Epidermal melanocyte (primary cell): Measurements from ENCODE around the gene SBNO1.
"Not testable (repeated sequence)": the region's sequence is repeated elsewhere in the genome, so short reads cannot be mapped to it uniquely, and the experiment has no call there.

Experiments used
- DNase-seq: peaks from one replicate; pipeline ENCODE4 v3.0.0; 2011; ENCODE audit warnings: low spot score; ENCODE audit not compliant: insufficient read length

The SBNO1 gene

DNA sequence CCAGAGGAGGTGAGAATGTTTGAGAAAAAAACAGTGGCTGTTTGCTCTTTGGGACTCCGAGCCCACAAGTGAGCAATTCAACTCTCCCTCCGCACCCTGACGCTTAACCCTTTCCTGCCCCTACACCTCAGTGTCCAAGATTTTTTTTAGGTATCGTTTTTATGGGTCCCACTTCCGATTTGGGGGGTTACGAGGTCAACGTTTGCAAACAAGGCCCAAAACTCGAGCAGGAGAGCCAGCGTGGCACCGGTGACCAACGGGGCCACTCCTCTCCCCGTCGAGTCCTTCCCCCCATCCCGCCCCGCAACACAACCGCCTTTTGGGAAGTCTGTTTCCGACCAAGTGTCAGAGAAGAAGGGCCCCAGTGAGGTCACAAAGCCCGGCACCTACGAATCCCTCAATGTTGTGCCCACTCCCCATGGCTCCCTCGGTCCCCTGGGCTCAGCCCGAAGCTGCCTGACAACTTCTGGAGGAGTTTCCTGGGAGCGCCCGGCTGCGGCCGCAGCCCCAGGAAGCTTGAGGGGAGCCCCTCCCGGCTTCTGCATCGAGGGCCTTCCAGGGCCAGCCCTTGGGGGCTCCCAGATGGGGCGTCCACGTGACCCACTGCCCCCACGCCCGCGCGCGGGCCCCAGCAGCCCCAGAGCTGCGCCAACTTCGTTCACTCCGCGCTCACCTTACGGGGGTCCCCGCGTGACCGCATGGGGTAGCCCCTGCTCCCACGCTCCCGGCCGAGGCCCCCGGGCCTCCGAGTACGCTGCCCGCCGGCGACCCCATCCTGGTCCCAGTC, 94.2 kb downstream of the SBNO1 start:
- no peak for DNase-seq

DNA sequence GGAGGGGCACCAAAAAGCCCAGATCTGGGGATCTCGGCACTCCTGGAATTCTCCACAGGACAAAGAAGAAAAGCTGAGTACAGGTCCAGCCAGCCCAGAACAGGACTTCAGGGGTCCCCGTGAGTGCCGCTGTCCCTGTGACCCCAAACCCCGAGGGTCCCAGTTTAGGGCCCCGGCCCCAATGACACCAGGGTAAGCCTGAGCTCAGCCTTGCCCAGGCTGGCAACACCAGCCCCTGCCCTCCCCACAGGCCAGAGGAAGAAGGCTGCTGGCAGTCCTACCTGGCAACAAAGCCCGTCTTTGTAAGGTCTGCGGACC, 94.8 kb downstream of the SBNO1 start:
- DNase-seq: no peak

DNA sequence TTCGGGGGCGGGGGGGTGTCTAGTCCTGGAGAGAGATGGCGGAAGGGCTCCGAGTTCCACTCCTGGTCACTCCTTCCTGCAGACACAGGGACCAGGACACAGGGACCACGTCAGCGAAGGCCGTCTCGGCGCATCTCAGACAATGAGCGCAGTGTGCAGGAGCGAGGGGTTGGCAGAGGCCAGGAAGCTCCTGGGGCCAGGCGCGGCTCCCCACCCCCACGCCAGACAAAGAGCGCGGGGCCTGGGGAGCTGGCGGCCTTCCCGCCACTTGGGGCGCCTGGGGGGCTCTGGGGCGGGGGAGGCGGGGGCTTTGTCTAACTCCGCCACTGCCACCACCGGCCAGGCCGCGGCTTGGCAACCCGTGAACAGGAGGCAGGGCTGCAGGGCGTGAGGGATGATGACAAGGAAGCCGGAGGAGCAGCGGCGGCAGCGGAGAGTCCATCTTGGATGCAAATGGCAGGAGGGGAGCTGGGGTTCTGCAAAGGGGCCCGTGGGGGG, 95.2 kb downstream of the SBNO1 start:
- DNase-seq: peak; percentile 71

DNA sequence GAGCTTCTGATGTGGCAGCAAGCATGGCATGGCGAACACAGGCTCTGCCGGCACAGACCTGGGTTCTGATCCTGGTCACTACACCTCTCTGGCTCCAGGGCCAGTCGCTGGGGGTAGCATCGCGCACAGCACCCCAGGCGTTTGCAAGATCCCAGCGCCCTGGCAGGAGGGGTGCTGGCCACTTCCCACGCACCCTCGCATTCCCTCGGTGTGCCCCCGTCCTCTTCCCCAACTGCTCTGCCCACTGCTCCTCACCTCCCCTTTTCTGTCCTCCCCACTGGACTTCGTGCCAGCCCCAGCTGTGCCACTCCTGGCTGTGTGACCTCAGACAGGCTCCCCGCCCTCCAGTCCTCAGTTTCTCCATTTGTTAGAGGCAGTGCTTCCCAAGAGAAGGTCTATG, 95.8 kb downstream of the SBNO1 start:
- no peak for DNase-seq

DNA sequence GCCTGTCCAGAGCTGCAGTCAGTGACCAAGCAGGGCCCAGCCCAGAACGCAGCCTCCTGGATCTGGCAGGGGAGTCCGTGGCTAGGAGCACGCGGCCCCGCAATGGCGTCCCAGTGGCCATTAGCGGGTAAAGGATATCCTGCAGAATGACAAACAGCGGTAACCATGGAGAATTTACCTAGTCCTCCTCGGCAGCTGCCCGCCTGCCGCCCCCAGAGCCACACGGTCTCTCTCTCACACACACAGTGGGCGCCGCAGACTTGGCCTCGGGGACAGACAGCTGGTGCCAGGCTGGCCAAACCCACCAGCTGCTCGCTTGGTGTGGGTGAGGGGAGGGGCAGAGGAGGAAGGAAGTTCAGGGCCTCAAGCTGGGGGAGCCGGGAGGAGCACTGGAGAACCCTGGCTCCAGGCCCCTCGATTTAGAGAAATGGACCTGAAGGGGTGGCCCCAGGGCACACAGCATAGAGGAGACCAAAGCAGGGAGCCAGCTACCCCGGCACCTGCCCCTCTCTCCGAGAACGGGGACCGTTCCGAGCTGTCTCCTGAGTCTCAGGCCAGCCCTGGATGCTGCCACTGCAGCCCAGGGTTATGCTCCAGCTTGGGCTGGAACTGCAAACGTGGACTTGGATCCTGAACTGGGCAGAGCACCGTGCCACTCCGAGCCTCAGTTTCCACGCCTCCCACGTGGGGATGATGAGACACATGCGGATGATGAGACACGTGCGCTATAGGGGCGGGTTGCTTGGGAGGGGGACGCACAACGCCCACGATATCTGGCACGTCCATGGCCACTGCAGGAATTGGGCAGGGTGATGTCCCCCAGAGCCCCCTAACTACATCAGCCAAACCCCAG, 96.4 kb downstream of the SBNO1 start:
- peak; percentile 57 for DNase-seq

DNA sequence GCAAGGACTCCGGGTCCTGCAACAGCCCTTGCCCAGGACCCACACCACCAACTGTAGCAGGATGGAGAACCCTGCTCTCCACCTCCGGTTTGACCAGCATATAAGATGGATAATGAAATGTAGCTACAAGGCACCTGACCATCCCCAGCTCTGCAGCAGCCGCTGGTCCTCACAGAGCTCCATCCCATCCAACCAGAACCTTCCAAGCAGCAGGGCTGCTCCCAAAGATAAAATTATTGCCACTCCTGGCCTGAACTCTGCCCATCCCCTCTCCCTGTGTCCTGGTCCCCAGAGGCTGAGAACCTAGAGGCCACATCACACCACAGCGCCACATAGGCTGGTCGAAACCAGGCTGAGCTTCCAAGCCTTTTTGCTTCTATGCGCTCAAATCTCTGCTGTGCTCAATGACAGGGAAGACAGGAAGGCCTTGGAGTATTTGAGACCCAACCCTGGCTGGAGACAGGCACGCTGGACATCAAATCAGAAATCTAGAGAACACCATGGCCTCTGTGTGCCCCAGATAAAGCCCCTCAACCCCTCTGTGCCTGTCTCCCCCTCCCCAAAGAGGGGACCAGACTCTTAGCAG, 97.2 kb downstream of the SBNO1 start:
- no peak for DNase-seq

DNA sequence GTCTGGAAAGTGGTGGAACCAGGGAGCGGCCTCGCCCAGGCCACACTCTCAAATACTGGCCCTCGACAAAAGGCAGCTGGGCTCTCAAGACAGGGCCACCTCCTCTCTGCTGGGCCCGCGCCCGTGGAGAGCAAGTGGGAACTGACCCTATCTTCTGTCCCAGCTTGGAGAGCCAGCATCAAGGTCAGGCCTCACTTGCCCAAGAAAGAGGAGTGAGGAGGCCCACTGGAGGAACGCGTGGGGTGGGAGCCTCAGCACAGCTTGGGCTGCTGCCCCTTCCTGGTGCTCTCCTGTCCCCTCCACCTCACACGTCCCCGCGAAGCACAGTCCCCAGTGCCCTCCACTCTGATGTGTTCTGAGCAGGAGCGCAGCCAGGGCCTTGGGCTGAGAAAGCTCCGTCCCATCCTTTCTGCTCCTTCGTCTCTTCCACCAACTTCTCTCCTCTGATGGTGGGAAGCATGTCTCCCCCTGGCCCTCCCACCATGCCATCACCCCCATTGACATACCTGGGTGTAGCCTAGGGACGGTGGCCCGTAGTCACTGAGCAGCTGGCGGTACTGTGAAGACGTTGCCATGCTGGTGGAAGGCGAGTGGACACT, 97.9 kb downstream of the SBNO1 start:
- DNase-seq: no peak

DNA sequence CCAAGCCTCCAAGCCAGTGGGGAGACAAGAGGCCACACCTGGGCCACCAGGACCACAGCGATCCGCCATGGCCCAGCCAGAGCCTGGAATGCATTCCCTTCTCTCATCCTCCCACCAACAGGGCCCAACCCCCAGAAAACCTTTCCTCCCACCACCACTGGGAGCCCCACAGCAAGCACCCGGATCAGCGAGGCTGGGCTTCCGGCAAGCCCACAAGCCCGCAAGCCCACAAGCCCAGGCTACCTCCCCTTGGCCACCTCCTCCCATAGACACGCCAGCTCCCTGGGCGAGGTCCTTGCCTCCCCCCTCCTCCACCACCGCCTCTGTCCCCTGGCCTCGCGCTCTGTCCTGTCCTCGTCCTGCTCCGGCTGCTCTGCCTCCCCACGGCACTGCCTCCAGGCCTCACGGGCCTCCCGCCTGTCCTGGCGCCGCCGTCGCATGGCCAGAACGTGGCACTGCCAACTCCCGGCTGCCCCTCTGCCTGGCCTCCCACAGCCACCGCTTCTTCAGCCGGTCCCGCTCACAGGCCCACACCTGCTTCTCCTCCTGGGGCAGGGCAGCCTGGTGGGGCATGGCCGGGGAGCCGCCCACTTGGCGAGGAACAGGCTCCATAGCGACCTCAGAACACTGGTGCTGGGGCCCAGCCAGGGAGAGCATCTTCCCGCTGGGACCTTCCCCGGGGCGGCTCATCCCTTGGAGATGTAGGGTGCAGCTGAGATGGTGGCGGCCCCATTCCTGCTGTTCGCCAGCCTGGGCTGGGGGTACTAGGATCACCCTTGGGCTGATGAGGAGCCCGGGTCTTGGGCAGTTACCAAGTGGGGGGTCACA, 98.6 kb downstream of the SBNO1 start:
- no peak for DNase-seq

DNA sequence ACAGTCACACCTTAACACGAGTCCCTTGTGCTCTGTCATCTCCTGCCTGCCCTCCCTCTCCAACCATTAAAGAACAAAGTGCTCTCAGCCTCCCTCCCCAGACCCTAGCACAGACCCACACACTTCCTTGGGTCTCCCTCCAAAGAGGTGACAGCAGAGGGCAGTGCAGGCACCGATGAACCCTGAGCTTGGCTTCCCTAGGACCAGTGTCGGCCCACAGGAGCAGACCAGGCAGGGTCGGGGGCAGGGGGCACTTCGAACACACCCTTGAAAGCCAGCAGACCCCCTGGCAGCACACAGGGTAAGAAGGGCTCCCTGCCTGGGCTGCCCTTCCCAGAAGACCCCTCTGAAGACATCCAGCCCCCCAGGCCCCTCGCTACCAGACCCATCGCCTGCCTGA, 100.0 kb downstream of the SBNO1 start:
- no peak for DNase-seq

DNA sequence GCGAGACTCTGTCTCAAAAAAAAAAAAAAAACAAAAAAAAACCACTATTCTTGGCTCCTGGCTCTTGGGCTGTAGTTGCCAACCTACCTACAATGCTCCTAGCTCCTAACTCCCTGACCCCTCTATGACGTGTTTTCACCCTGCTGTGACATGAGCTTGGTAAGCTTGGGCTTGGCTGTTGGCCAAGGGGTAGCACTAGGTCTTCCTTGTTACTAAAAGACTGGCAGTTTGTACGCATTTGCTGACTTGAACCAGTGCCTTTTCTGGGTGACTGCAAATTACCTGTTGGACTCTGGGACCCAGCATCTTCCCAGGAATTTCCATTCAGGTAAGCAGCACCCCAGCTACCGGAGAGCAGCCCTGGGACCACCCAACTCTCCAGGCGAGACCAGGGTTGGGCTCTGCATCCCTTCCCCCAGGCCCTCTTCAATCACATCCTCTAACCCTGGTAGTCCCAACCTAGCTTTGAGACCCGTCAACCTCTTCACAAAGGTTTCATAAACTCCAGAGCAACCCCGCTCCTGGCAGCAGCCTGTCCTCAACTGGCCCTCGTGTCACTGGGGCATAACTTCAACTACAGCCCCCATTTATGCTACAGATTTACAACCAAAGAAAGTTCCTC, 101.3 kb downstream of the SBNO1 start:
- no peak for DNase-seq

DNA sequence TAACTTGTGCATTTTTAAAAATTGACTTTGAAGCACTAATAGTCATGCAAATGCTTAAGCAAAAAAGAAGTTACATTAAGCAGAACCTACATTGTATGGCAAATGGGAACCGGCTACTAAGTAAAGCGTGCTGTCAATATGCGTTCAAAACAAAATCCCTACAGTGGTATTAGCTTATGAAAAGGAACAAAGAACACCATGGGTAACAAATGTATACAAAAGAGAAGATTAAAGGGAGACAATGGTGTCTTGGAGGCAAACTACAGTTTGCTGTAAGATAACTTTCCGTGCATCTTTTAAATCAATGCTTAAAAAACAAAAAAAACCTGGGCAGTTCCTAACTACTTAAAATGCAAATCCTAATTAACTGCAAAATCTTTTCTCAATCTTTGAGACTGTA, 103.5 kb downstream of the SBNO1 start:
- DNase-seq: no peak

DNA sequence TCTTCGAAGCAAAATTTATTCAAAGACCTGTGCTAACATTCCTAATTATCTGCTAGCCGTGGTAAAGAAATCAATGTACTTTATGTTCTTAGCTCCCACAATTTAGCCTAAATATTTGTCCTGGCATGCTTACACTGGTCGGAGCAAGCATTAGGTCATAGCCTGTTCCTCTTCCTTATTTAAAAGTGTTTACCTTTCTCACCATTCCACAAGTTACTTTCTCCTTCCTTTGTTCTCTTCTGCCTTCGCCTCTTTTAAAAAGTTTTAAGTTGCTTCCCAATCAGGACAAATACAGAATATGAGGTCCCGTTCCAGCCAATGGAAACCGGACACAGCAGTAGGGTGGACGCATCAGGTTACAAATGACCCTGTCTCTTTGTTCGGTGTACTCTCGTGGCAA, 104.6 kb downstream of the SBNO1 start:
- DNase-seq: no peak

DNA sequence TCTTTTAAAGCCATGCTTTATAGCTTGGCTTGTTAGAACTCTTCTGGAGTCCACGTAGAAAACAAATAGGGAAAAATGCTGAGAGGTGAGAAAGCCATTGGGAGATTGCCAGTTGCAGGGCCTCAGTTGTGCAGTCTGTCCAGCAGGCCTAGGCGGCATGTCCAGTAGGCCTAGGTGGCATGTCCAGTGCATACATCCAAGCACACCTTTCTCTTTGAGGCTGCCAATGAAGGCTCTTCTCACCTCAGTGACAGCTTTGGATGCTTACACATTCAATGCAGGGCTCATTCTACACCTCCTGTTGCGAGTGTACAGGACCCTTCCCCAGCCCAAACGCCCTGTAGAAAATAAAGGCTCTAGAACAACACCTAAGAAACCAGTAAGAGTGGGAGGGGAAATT, 106.1 kb downstream of the SBNO1 start:
- DNase-seq: no peak

DNA sequence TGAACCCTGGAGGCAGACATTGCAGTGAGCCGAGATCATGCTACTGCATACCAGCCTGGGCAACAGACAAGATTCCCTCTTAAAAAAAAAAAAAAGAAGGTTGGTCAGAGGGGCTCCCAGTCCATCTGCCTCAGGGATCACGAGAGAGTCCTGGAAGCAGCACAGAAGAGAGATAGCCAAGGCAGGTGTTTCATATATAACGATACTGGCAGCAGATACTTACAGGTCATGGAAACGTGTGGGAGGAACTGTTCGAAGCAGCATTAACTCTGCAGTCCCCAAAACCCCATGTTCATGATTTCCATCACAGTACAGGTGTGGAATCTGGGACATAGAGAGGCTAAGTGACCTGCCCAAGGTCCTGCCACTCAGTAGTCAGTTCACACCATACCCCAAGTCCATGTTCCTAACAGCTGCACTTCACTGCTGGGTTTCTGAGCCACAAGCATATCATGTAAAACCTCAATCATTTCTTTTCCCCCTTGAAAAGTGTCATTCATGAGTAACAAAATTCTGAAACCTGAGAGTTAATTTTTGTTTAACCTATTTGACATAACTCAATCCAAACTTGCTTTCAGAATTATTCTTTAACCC, 109.7 kb downstream of the SBNO1 start:
- DNase-seq: no peak

DNA sequence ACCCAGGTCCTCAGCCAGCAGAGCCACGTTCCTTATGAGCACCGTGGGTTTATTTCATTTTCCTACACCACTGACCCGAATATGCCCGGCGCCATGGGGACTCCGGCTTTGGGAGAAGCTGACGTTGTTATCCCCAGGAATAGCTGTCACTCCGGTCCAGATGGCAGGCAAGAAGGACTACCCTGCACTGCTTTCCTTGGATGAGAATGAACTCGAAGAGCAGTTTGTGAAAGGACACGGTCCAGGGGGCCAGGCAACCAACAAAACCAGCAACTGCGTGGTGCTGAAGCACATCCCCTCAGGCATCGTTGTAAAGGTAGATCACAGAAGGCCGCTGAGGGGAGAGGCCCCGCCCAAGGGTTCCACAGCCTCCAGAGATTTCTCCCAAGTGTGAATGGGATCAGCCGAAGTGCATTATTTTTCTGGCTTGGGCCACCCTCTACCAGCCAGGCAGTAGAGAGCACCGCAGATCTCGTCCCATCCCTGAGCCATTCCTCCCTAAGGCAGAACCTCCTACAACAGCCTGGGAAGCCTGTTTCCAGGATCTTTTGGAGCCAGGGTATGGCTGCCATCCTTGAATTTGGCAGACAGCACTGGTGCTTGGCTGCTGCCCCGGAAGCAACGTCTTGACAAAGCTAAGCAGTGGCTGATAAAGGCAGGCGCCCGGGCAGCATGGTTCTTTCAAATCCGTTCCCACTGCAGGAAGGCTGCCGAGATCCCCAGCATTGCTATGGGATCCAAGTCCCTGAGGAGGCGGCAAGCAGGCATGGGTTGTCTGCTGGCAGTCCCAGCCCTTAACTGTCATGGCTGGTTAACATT, 110.8 kb downstream of the SBNO1 start:
- DNase-seq: no peak

DNA sequence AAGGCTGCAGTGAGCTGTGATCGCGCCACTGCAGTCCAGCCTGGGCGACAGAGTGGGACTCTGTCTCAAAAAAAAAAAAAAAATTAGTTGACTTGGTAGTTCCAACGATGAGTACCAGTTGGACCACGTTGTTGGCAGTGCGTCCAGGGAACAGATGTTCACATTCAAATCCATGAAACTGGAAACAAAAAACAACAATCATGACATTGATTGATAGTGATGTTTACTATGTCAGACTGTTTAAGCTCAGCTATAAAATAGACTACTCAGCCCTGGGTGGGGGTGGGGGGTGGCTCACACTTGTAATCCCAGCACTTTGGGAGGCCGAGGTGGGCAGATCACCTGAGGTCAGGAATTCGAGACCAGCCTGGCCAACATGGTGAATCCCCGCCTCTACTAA, 112.3 kb downstream of the SBNO1 start:
- DNase-seq: not testable (repeated sequence)

DNA sequence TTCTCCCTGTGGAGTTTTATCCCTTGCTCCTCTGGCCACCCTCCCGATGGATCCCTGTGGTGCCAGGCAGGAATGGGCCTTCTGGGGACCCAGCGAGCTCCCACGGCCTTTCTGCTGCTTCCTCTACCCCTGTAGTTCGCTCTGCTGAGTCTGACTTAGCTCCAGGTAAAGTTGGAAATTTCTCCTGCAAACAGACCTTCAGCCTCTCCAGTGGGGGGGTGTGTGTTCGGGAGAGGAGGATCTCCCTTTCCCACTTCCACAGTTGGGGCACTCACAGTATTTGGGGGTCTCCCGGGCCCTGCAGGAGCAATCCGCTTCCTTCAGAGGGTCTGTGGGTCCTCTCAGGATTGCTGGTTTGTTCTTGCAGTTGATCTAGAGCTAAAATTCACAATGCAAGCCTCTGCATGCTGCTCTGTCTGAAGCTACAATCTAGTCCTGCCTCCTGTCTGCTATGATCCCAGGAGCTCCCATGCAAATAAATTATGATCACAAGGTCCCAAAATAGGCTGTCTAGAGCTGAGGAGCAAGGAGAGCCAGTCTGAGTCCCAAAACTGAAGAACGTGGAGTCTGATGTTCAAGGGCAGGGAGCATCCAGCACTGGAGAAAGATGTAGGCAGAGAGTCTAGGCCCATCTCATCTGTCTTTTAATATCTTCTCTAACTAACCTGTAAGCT, 113.1 kb downstream of the SBNO1 start:
- DNase-seq: no peak

DNA sequence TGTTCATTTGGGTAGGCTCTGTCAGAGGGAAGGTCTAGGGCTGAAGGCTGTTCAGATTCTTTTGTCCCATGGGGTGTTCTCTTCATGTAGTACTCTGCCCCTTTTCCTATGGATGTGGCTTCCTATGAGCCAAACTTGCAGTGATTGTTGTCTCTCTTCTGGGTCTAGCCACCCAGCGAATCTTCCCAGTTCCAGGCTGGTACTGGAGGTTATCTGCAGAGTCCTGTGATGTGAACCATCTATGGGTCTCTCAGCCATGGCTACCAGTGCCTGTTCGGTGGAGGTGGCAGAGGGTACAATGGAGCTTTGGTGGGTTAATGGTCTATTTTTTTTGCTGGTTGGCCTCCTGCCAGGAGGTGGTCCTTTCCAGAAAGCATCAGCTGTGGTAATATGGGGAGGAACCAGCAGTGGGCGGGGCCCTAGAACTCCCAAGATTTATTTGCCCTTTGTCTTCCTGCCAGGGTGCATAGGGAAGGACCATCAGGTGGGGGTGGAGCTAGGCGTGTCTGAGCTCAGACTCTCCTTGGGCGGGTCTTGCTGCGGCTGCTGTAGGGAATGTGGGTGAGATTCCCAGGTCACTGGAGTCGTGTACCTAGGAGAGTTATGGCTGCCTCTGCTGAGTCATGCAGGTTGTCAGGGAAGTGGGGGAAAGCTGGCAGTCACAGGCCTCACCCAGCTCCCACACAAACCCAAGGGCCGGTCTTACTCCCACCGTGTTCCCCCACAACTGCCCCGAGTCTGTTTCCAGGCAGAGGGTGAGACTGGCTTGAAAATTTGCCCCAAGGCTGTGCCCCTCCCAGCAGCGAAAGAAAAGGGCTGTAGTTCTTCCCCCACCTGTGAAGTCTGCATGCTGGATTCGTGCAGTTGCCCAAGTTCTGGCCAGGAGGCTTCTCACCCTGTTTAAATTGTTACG, 113.9 kb downstream of the SBNO1 start:
- DNase-seq: no peak
